ENCODE measurements around the gene PATE3.

The PATE3 gene

GRCh38 chr11:125787827-125788226, at the start of gene PATE3:
Gene PATE3, plus strand, starts transcription at chr11:125788127. Its CDS starts 25 bp downstream, at chr11:125788152.
- DNase-seq = no peak

DNA sequence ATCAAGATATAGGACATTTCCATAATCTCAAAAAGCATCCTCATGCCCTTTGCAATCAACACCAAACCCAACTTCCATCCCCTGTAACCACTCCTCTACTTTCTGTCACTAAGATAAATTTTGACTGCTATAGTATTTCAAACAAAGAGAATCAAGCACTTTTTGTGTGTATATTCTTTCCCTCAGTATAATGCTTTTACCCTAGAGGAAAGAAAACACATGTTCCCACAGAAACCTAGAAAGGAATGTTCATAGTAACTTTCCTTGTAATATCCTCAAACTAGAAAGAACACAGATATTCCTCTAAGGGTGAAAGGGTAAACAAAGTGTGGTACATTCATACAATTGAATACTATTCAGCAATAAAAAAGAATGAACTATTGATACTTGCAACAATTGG, 47.3 kb upstream of the PATE3 start:
- no peak for DNase-seq

DNA sequence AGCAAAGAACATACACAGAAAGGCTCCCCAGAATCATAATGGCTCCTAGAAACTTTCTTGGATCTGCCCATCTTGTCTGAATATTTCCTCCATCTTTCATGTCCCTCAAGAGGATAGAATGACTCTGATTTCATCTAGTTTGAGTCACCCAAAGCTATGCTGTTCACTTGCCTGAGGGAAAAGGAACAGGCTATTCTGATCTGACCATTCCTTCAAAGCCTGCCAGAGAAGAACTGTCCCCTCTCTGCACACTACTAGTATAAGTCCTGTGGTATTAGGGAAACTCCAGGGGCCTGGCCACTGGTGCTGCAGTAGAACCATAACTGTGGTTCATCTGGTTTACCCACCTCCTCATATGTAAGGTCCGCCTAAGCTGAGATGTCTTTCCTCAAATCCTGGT, 44.2 kb upstream of the PATE3 start:
- DNase-seq = no peak

- DNase-seq = no peak
Measured at GRCh38 chr11:125745979-125746378, 41.9 kb upstream of the PATE3 start, which contains the start of gene PATE1. Gene PATE1, plus strand, starts transcription at chr11:125746279. Its CDS starts 26 bp downstream, at chr11:125746305.

GRCh38 chr11:125750629-125751028, 37.3 kb upstream of the PATE3 start:
- DNase-seq = no peak

DNA sequence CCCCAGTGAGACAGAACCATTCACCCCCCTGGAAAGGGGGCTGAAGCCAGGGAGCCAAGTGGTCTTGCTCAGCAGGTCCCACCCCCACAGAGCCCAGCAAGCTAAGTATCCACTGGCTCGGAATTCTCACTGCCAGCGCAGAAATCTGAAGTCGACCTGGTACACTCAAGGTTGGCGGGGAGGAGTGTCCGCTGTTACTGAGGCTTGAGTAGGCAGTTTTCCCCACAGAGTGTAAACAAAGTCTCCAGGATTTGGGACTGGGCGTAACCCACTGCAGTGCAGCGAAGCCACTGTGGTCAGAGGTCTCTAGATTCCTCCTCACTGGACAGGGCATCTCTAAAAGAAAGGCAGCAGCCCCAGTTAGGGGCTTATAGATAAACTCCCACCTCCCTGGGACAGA, 31.9 kb upstream of the PATE3 start:
- DNase-seq = no peak

- no peak for DNase-seq
Measured at GRCh38 chr11:125762445-125762844, 25.5 kb upstream of the PATE3 start.

- DNase-seq = no peak
Measured at GRCh38 chr11:125763483-125763882, 24.4 kb upstream of the PATE3 start.

- DNase-seq = no peak
Measured at GRCh38 chr11:125766251-125766650, 21.7 kb upstream of the PATE3 start.

DNA sequence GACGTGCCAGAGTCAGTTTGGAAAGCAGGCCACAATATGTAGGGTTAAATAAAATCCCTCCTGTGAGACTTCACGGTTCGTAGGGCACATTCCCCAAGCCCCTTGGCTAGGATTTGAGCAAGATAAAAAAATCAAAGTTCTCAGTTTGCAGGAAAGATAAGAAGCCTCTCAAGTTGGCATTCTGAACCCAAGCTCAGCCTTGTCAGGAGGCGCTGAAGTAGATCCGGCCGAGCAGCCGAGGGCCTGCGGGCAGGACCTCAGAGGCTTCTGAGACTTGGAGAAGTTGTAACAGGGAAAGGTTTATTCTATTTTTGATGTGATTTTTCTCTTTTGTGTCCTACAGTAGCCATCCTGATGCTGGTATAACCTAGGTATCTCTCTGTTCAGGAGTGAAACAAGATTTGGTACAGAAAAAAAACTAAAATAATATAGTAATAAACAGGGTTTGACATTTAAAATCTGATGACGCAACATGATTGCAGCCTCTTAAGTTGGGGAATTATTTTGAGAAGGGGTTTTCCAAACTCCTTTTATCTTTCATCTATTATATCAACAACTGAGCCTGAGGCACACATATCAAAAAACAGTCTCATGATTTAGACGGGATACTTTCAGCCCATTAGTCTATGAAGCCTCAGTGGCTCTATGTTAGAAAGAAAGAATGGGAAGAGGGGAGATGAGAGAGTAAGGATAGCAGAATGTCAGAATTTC, 19.4 kb upstream of the PATE3 start:
- no peak for DNase-seq

DNA sequence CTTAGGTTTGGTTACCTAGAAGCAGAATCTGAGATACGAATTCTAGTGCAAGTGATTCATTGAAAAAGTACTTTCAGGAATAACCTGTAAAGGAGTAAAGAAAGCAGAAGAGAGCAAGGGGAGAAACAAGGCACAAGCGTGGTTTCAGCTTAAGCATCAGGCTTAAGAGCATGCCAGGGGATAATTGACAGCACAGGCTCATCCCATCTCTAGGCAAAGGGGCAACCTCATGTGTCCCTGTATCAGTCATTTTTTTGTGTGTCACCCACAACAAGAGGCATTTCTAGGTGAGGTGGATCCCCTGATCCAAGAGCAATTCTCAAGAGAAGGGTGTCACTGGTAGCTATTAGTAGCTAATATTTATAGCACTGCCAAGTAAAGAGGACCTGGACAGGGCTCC, 17.3 kb upstream of the PATE3 start:
- no peak for DNase-seq

GRCh38 chr11:125772834-125773505, 15.0 kb upstream of the PATE3 start:
- no peak for DNase-seq

- DNase-seq = no peak
Measured at GRCh38 chr11:125773516-125773915, 14.4 kb upstream of the PATE3 start.

- DNase-seq = no peak
Measured at GRCh38 chr11:125777309-125777708, 10.6 kb upstream of the PATE3 start.

DNA sequence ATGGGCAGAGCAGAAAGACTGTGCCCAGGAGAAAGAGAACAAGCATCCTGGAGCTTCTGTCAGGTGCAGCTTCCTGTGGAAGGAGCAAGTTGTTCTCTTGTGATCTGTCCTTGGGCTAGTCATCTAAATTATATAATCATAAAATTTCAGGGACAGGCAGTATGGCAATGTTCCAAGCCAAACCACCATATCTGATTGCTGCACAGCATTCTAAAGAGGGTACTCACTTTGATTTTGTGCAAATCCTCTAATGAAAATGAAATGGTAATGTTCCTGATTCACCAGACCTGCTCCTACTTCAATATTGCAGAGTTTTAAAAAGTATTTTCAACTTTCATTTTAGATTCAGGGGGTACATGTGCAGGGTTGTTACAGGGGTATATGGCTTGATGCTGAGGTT, 9.2 kb upstream of the PATE3 start, which contains the start of gene PATE2:
PATE2 (minus strand) TSS at position 101 of the 400 bp plus-strand sequence; CDS start at position 46, 55 bp downstream.
- DNase-seq = no peak

DNA sequence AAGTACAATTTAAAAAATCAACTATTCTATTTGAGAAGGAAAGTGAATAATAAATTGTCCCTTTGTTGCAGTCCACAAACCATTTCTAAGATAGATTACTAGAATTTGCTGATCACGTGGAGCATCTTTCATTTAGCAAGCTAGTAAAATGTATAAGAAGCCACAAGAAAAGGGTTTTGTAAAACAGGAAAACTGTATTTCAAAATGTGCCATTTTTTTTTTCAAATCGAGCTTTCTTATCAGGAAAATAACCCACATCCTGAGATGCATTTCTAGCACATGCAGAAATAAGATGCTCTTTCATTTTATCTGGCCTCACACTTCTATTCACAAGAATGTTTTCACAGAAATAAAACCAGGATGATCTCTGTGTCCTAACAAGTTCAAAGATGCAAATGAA, 3.2 kb upstream of the PATE3 start:
- DNase-seq = no peak

DNA sequence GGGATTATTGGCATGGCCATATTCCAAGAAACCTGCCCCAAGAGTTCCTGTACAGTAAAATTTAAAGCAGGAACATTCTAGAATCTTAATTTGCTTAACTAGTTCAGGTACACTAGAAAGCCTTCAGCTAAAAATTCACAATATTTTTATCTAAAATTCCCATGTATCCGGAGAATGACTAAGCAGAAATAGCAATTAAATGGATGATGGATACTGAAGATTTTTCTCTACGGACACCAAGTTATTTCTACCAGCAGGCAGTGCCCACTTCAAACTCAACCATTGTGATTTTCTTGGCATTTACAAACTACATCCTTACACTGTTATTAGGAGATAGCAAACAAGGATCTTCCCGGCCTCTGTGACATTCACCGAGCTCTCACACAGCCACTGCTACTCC, 2.9 kb downstream of the PATE3 start:
- DNase-seq = no peak

- no peak for DNase-seq
Measured at GRCh38 chr11:125797641-125798040, 9.7 kb downstream of the PATE3 start.

DNA sequence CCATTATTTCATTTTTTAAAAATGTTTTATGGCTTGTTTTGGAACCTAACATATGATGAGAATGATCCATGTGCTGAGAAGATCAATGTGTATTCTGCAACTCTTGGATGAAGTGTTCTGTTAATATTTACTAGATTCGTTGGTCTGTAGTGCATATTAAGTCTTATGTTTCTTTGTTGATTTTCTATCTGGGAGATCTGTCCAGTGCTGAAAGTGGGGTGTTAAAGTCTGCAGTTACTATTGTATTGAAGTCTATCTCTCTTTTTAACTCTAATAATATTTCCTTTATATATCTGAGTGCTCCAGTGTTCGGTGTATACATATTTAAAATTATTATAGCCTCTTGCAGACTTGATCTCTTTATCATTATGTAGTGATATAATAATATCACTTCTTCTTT, 11.9 kb downstream of the PATE3 start:
- DNase-seq = no peak

DNA sequence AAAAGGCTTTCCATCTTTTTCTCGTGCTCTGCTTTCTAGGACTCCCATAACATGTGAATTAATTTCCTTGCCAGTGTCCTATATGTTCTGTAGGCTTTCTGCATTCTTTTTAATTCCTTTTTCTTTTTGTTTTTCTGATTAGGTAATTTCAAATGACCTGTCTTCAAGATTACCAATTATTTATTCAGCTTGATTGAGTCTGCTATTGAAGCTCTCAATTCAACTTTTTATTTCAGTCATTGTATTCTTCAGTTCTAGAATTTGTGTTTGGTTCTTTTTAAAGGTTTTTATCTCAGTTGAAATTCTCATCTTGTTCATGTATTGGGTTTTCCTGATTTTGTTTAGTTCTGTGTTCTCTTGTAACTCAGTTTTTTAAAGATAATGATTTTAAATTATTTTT, 14.5 kb downstream of the PATE3 start:
- no peak for DNase-seq

DNA sequence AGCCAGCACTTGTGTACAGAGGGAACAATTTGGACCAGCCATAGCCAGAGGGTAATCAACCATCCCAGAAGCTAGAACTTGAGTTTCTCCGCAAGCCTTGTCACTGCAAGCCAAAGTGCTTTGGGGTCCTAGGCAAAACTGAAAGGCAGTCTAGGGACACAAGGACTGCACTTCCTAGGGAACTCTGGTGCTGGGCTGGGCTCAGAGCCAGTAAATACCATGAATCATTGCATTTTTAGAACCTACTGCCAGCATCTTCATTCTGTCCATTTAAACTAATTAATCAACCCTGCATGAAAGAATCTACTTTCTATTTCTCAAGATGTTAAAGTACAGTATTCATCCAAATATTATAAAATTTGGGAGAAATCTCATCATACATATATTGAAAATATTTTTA, 20.0 kb downstream of the PATE3 start:
- no peak for DNase-seq

DNA sequence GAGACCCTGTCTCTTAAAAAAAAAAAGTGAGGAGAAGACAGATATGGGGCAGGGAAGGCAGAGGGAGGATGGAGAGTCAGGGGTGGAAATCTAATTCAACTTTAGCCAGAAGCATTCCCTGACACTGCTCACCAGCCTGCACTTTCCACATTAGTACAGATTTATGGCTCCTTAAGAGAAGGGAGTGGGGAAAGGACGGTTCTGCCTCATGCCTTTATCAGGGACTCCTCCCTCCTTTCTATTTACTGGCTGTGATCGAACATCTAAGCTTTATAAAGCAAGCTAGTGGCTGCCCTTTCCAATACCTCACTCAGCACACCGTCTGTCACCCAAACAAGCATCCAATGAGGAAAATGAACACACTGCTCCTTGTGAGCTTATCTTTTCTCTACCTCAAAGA, 45.1 kb downstream of the PATE3 start, which contains the start of gene PATE4:
PATE4 (plus strand) TSS at position 301 of the 400 bp plus-strand sequence; CDS start at position 345, 44 bp downstream.
- DNase-seq = no peak

DNA sequence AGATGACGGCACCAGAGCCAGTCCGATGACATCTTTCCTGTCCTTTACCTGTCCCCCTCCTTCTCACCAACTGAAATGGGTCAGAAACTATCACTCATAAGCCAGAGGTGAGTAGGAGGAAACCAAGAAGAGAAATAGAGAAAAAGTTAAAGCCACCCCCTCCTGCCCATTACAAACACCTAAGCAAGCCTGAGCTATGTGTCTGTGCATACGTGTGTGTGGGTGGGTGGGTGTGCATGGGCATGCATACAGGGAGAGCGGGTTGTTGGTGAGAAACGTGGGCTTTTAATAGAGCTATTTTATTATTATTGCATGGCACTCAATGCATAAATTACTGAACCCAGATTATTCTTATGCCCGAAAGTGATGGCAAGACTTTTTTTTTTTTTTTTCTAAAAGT, 47.8 kb downstream of the PATE3 start:
- no peak for DNase-seq

Data from NCI-H1092 treated with DMSO at 0.1 percent for 48 hours (cell line).